ENCODE measurements around the gene MFGE8.

DNA sequence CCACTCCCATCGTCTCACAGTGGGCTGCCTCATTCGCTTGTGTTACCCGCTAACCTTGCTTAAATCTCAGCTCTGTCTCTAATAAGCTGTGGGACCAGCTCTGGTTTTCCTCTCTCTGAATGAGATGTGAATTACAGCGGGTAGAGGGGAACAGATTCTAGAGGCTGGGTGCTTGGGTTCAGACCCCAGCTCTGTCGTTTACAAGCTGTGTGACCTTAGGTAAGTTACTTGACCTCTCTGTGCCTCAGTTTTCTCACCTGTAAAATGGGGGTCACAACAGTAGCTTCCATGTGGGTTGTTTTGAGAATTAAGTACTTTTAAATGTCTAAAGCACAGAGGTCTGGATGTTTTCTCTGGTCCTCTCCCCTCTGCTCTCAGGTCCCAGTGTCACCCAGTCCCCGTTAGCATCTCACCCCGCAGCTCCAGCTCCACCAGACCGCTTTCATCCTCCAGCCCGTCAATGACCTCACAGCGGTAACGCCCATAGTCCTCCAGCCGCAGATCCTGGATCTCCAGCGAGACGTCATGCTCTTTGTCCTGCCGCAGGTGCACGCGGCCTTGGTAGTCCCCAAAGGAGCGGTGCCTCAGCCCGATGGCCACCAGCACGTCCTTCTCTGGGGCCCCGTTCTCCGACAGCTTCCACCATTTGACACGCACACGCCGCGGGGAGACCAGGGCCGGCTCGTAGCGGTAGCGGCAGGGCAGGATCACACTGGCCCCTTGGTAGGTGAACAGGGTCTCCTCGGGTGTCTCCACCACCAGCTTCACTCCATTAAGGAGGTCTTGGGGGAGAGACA lies 32.0 kb downstream of the MFGE8 start:
- TF ChIP-seq, protein P1, sequence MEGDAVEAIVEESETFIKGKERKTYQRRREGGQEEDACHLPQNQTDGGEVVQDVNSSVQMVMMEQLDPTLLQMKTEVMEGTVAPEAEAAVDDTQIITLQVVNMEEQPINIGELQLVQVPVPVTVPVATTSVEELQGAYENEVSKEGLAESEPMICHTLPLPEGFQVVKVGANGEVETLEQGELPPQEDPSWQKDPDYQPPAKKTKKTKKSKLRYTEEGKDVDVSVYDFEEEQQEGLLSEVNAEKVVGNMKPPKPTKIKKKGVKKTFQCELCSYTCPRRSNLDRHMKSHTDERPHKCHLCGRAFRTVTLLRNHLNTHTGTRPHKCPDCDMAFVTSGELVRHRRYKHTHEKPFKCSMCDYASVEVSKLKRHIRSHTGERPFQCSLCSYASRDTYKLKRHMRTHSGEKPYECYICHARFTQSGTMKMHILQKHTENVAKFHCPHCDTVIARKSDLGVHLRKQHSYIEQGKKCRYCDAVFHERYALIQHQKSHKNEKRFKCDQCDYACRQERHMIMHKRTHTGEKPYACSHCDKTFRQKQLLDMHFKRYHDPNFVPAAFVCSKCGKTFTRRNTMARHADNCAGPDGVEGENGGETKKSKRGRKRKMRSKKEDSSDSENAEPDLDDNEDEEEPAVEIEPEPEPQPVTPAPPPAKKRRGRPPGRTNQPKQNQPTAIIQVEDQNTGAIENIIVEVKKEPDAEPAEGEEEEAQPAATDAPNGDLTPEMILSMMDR (IDR thresholded peaks at IDR 0.05), result no peak
- TF ChIP-seq POLR2A (IDR thresholded peaks at IDR 0.05), result no peak
